ENCODE measurements around the gene STARD10. TPM values are rescaled to one million over a fixed set of nuclear protein-coding genes. Genes with fewer than 3 reads are reported as not detected.

STARD10 gene
- total RNA-seq, 1 experiment from 2014 or later: 10.6 TPM

GRCh38 chr11:72781313-72782080, 12.3 kb downstream of the STARD10 start:
- ChIA-PET POLR2A (interaction anchor here (1.0 kb wide), 1 partner anchor 59 kb away, joined by 3 read pairs; no protein-coding TSS in a partner anchor), CTCF (interaction anchor here (0.6 to 1.9 kb wide), 5 partner anchors 13 to 1439 kb away, joined by 3 to 10 read pairs (median 4); partner anchors contain the start of gene STARD10)
- intact Hi-C loops (cut with micrococcal nuclease): no loop called here
- TF ChIP-seq, protein P1, sequence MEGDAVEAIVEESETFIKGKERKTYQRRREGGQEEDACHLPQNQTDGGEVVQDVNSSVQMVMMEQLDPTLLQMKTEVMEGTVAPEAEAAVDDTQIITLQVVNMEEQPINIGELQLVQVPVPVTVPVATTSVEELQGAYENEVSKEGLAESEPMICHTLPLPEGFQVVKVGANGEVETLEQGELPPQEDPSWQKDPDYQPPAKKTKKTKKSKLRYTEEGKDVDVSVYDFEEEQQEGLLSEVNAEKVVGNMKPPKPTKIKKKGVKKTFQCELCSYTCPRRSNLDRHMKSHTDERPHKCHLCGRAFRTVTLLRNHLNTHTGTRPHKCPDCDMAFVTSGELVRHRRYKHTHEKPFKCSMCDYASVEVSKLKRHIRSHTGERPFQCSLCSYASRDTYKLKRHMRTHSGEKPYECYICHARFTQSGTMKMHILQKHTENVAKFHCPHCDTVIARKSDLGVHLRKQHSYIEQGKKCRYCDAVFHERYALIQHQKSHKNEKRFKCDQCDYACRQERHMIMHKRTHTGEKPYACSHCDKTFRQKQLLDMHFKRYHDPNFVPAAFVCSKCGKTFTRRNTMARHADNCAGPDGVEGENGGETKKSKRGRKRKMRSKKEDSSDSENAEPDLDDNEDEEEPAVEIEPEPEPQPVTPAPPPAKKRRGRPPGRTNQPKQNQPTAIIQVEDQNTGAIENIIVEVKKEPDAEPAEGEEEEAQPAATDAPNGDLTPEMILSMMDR (IDR thresholded peaks at IDR 0.05; ENCODE audit: unreplicated experiment): no peak
- Mint-ChIP-seq H3K9me3 (ENCODE audit: unreplicated experiment) (no peaks in the 10 kb centered on the region), H3K27me3 (ENCODE audit: insufficient read depth, unreplicated experiment) (no peaks in the 10 kb centered on the region), H3K4me3 (ENCODE audit: unreplicated experiment) (peak overlapping the region; percentile 57), H3K4me1 (ENCODE audit: insufficient read depth, unreplicated experiment) (peaks cover 15% of the 10 kb centered on the region), H3K36me3 (ENCODE audit: insufficient read depth, unreplicated experiment) (peaks cover 5% of the 10 kb centered on the region), H3K27ac (ENCODE audit: low read depth, unreplicated experiment) (no peak overlapping the region)
- no peak for DNase-seq (ENCODE audit: unreplicated experiment)
- no TSS peak for BruUV-seq (replicated peaks)

DNA sequence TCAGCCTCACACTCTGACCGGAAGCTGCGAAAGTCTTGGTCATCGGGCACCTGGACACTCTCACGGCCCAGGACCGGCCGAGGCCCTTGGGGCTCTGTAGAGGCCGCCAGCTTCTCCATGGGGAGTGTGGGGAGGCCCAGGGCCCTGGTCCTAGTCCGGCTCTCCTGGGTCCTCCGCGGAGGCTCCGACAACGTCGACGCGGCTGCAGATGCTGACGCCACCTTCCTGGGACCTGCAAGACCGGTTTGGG, 12.9 kb downstream of the STARD10 start:
- peaks cover 15% of the 10 kb centered on the region for H3K4me1 Mint-ChIP-seq (ENCODE audit: insufficient read depth, unreplicated experiment)
- no peaks in the 10 kb centered on the region for H3K9me3 Mint-ChIP-seq (ENCODE audit: unreplicated experiment)
- BruUV-seq (replicated peaks): no TSS peak
- TF ChIP-seq, protein P1 (IDR thresholded peaks at IDR 0.05; ENCODE audit: unreplicated experiment): no peak
- peaks cover 5% of the 10 kb centered on the region for H3K36me3 Mint-ChIP-seq (ENCODE audit: insufficient read depth, unreplicated experiment)
- intact Hi-C loops (cut with micrococcal nuclease): no loop called here
- peak overlapping the region; percentile 57 for H3K4me3 Mint-ChIP-seq (ENCODE audit: unreplicated experiment)
- DNase-seq (ENCODE audit: unreplicated experiment): no peak
- ChIA-PET POLR2A (no interaction called here), CTCF (interaction anchor here (0.7 to 1.1 kb wide), 2 partner anchors 51 to 53 kb away, joined by 4 read pairs; no protein-coding TSS in a partner anchor)
- no peaks in the 10 kb centered on the region for H3K27me3 Mint-ChIP-seq (ENCODE audit: insufficient read depth, unreplicated experiment)
- no peak overlapping the region for H3K27ac Mint-ChIP-seq (ENCODE audit: low read depth, unreplicated experiment)

DNA sequence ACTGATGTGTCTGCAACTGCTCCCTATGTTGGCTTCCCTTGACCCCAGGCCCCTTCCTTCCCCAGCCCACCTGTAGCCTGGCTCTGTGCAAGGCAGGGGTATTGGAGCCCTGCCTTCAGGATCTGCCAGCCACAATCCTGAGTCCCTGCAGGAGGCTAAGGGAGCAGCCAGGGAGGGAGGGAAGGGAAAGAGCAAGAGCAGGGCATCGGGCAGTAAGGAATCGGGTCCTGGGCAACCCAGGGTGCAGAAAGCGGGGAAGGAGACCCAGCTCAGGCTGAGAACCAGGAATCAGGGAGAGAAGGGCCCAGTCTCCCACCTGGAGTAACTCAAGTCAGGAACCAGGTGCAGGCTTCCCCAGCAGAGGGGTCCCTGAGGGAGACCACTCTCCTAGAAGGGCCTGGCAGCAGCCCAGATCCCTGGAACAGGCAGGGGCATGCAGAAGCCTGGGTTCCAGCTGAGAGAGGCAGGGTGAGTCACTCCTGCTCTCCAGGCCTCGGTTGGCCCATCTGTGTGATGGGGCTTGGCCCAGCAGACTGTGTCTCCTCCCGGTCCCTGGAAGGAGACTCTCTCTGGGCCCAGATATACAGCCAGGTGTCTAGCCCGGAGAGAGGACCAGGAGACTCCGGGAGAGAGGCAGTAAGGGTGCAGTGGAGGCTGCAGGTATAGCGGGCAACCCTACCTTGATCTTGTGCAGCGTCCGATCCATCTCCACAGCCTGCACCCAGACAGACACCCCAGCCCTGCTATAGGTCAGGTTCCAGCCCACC, 13.4 kb downstream of the STARD10 start:
- intact Hi-C loops (cut with micrococcal nuclease): no loop called here
- H3K27me3 Mint-ChIP-seq (ENCODE audit: insufficient read depth, unreplicated experiment): no peaks in the 10 kb centered on the region
- H3K9me3 Mint-ChIP-seq (ENCODE audit: unreplicated experiment): no peaks in the 10 kb centered on the region
- TF ChIP-seq, protein P1 (IDR thresholded peaks at IDR 0.05; ENCODE audit: unreplicated experiment): no peak
- peaks cover 5% of the 10 kb centered on the region for H3K36me3 Mint-ChIP-seq (ENCODE audit: insufficient read depth, unreplicated experiment)
- ChIA-PET CTCF (interaction anchor here (0.7 to 1.1 kb wide), 2 partner anchors 51 to 53 kb away, joined by 4 read pairs; no protein-coding TSS in a partner anchor), POLR2A (no interaction called here)
- peak overlapping the region; percentile 57 for H3K4me3 Mint-ChIP-seq (ENCODE audit: unreplicated experiment)
- DNase-seq (ENCODE audit: unreplicated experiment): peak; percentile 18
- peaks cover 15% of the 10 kb centered on the region for H3K4me1 Mint-ChIP-seq (ENCODE audit: insufficient read depth, unreplicated experiment)
- BruUV-seq (replicated peaks): no TSS peak
- no peak overlapping the region for H3K27ac Mint-ChIP-seq (ENCODE audit: low read depth, unreplicated experiment)

DNA sequence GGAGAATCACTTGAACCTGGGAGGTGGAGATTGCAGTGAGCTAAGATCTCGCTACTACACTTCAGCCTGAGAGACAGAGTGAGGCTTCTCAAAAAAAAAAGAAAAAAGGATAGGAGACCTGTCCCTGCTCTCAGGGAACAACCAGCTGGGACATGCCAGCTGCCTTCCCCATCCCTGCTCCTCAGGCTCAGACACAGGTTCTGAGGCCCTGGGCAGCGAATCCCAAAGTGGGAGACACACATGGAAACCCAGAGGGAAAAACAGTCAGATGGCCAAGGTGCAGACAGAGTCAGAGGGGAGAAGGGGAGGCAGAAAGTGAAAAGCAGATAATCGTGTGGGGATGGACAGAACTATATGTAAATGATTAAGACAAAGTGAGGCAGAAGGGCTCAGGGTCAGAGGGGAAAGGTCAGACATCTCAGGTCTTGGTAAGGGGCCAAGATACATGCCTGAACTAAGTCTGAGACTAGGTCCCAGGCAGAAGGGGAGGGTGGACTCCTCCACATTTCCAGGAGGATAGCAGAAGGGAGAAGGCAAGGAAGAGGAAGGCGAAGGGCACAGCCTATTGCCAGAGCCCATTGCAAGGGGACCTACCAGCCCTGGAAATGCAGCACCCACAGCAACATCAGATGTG, 14.2 kb downstream of the STARD10 start:
- Mint-ChIP-seq H3K4me1 (ENCODE audit: insufficient read depth, unreplicated experiment) (peaks cover 15% of the 10 kb centered on the region), H3K9me3 (ENCODE audit: unreplicated experiment) (no peaks in the 10 kb centered on the region), H3K4me3 (ENCODE audit: unreplicated experiment) (peak overlapping the region; percentile 57), H3K36me3 (ENCODE audit: insufficient read depth, unreplicated experiment) (peaks cover 5% of the 10 kb centered on the region), H3K27ac (ENCODE audit: low read depth, unreplicated experiment) (peak overlapping the region; percentile 9), H3K27me3 (ENCODE audit: insufficient read depth, unreplicated experiment) (no peaks in the 10 kb centered on the region)
- CTCF ChIA-PET: interaction anchor here (0.5 kb wide), 2 partner anchors 35 to 54 kb away, joined by 5 read pairs; no protein-coding TSS in a partner anchor
- POLR2A ChIA-PET: no interaction called here
- intact Hi-C loops (cut with micrococcal nuclease): no loop called here
- TF ChIP-seq, protein P1 (IDR thresholded peaks at IDR 0.05; ENCODE audit: unreplicated experiment): no peak
- no TSS peak for BruUV-seq (replicated peaks)
- DNase-seq (ENCODE audit: unreplicated experiment): no peak

Data from MCF 10A (cell line).